HEK293 (cell line): Measurements from ENCODE around the gene MALRD1.

ENCODE experiments used
- CTCF ChIP-seq: fragments of 450-650 bp; formaldehyde crosslinking; IDR thresholded peaks from 2 replicates; pipeline ENCODE4 v1.5.1; 2016; ENCODE audit warnings: missing biosample characterization, missing genetic modification characterization
- GFI1B ChIP-seq: fragments of 450-650 bp; formaldehyde crosslinking; IDR thresholded peaks from 2 replicates; pipeline ENCODE4 v1.5.1; 2016; ENCODE audit warnings: missing biosample characterization, missing genetic modification characterization
- REST ChIP-seq: fragments of 450-650 bp; formaldehyde crosslinking; IDR thresholded peaks from 2 replicates; pipeline ENCODE4 v1.5.1; 2016; ENCODE audit warnings: missing biosample characterization, missing genetic modification characterization
- ZBTB7A ChIP-seq: fragments of 450-650 bp; formaldehyde crosslinking; IDR thresholded peaks from 2 replicates; pipeline ENCODE4 v1.5.1; 2016; ENCODE audit warnings: low read depth, missing biosample characterization, missing genetic modification characterization
- ZNF274 ChIP-seq, 2 experiments: fragments of 200-500 bp in 1 of 2; fragments of 450-650 bp in 1 of 2; sonication (Bioruptor generic) in 1 of 2; formaldehyde crosslinking in 1 of 2; IDR thresholded peaks; 2 replicates each; pipeline versions ENCODE4 v1.5.1 to v1.6.1; 2014 to 2016; ENCODE audit warnings: borderline replicate concordance in 1 of 2, inconsistent platforms in 1 of 2, low read length in 1 of 2, missing biosample characterization in 1 of 2, missing genetic modification characterization in 1 of 2
- ZNF280D ChIP-seq: fragments of 450-650 bp; formaldehyde crosslinking; IDR thresholded peaks from 2 replicates; pipeline ENCODE4 v1.5.1; 2016; ENCODE audit warnings: missing biosample characterization, missing genetic modification characterization
- ZNF600 ChIP-seq: fragments of 450-650 bp; formaldehyde crosslinking; IDR thresholded peaks from 2 replicates; pipeline ENCODE4 v1.5.1; 2016; ENCODE audit warnings: missing biosample characterization, missing genetic modification characterization
- ZNF658 ChIP-seq: fragments of 450-650 bp; formaldehyde crosslinking; IDR thresholded peaks from 2 replicates; pipeline ENCODE4; 2016; ENCODE audit warnings: missing biosample characterization, missing genetic modification characterization
- ZSCAN23 ChIP-seq: fragments of 450-650 bp; formaldehyde crosslinking; IDR thresholded peaks from 2 replicates; pipeline ENCODE4 v1.5.1; 2016; ENCODE audit warnings: missing biosample characterization, missing genetic modification characterization

GRCh38 chr10:19541299-19541698 lies 492.7 kb downstream of the MALRD1 start:
- TF ChIP-seq REST (tag by site-specific recombination) (no peak), ZSCAN23 (no peak), ZNF274 (IDR thresholded peaks at IDR 0.05; ENCODE audit: low read length) (no peak), ZNF274 (tag by site-specific recombination; IDR thresholded peaks at IDR 0.05; ENCODE audit: borderline replicate concordance) (no peak), CTCF (tag by site-specific recombination) (no peak), GFI1B (tag by site-specific recombination) (no peak), ZNF280D (tag by site-specific recombination) (no peak), ZBTB7A (tag by site-specific recombination) (no peak), ZNF658 (tag by site-specific recombination) (no peak), ZNF600 (tag by site-specific recombination) (no peak)
